D721Med (cell line): Measurements from ENCODE around the gene ULK3.

Experiments
- DNase-seq: peaks from one replicate; pipeline ENCODE4 v3.0.0; 2011; ENCODE audit warnings: low spot score; ENCODE audit not compliant: insufficient read length
- FAIRE-seq: peaks from 2 replicates; lab custom pipeline; 2011; peaks lifted over from hg19 to GRCh38; lab: Jason Lieb, UNC
- TF ChIP-seq, protein P1 (sequence below): IDR thresholded peaks from 2 replicates; pipeline ENCODE4 v1.5.1; 2012; ENCODE audit warnings: mild to moderate bottlenecking, control low read depth; ENCODE audit not compliant: insufficient read depth; ENCODE audit errors: missing control alignments

ULK3 gene

DNA sequence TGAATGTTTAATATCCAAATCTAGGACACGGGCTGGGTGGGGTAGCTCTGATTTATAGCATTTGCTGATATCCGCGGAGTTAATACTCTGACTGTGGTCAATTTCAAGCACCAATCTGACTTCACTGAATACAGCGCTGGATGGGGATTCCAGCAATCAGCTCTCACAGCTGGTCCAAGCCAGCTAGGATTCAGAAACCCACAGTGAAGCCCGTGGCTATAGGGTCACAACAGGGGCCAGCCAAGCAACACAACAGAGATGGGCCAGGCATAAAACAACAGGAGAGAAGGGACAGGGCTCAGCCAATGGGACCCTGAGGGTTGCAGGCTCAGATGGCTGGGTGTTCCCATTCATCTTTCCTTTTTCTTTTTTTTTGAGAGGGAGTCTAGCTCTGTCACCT, 35.7 kb downstream of the ULK3 start:
- TF ChIP-seq, protein P1, sequence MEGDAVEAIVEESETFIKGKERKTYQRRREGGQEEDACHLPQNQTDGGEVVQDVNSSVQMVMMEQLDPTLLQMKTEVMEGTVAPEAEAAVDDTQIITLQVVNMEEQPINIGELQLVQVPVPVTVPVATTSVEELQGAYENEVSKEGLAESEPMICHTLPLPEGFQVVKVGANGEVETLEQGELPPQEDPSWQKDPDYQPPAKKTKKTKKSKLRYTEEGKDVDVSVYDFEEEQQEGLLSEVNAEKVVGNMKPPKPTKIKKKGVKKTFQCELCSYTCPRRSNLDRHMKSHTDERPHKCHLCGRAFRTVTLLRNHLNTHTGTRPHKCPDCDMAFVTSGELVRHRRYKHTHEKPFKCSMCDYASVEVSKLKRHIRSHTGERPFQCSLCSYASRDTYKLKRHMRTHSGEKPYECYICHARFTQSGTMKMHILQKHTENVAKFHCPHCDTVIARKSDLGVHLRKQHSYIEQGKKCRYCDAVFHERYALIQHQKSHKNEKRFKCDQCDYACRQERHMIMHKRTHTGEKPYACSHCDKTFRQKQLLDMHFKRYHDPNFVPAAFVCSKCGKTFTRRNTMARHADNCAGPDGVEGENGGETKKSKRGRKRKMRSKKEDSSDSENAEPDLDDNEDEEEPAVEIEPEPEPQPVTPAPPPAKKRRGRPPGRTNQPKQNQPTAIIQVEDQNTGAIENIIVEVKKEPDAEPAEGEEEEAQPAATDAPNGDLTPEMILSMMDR: no peak
- FAIRE-seq (no peak), DNase-seq (no peak)

GRCh38 chr15:74804935-74805334, 38.0 kb downstream of the ULK3 start:
- TF ChIP-seq, protein P1: no peak
- DNase-seq: no peak
- FAIRE-seq: no peak

DNA sequence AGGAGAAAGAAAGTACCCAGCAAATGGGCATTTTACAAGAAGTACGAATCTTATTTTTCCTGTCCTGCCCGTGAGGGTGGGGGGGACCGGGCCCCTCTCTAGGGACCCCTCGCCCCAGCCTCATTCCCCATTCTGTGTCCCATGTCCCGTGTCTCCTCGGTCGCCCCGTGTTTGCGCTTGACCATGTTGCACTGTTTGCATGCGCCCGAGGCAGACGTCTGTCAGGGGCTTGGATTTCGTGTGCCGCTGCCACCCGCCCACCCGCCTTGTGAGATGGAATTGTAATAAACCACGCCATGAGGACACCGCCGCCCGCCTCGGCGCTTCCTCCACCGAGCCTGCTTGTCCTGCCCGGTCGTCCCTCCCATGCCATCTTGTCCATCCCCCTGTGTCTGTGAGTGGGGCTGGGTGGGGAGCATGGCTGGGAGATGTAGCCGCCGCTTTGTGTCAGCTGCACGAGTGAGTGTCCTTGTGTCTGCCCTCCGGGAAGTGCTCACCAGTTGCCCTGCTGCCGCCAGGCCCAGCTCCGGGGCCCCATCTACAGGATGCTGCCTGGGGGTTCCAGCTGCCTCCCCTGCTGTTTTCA, 40.0 kb downstream of the ULK3 start:
- no peak for FAIRE-seq
- DNase-seq: no peak
- TF ChIP-seq, protein P1: no peak

DNA sequence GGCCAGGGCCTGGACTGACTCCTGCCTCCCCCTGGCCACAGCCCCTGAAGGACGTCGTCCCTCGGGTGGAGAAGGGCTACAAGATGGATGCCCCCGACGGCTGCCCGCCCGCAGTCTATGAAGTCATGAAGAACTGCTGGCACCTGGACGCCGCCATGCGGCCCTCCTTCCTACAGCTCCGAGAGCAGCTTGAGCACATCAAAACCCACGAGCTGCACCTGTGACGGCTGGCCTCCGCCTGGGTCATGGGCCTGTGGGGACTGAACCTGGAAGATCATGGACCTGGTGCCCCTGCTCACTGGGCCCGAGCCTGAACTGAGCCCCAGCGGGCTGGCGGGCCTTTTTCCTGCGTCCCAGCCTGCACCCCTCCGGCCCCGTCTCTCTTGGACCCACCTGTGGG, 40.7 kb downstream of the ULK3 start:
- DNase-seq (no peak), FAIRE-seq (no peak)
- TF ChIP-seq, protein P1: no peak

GRCh38 chr15:74801311-74801997, 41.5 kb downstream of the ULK3 start:
- TF ChIP-seq, protein P1: no peak
- DNase-seq (no peak), FAIRE-seq (no peak)

DNA sequence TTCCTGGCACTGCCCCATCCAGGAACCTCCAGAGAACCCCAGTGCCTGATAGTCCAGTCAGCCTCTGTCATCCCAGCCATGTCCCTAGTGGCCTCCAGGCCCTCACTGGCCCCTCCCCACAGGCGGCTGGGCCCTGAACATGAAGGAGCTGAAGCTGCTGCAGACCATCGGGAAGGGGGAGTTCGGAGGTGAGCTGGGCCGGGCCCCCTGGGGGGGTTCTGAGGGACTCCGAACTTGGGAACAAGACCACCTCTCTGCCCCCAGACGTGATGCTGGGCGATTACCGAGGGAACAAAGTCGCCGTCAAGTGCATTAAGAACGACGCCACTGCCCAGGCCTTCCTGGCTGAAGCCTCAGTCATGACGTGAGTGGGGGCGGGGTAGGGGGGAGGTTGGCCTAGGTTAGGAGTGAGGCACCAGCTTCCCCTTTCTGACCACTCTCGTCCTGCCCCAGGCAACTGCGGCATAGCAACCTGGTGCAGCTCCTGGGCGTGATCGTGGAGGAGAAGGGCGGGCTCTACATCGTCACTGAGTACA, 42.3 kb downstream of the ULK3 start:
- FAIRE-seq: no peak

More for the DNA sequence above, 42.3 kb downstream of the ULK3 start:
- no peak for DNase-seq
- TF ChIP-seq, protein P1: no peak
